Psoas muscle (tissue), 8 donors: ENCODE data around the gene CXorf58. TPM values are rescaled to one million over a fixed set of nuclear protein-coding genes. Genes with fewer than 3 reads are reported as not detected.
"Not testable (repeated sequence)": the region's sequence is repeated elsewhere in the genome, so short reads cannot be mapped to it uniquely, and the experiment has no call there.

Experiments used
- ATAC-seq, 4 donors: fragments of 200-7000 bp; cut with Tn5 transposase; one replicate each; pipeline ENCODE4 v1.9.1; 2020; ENCODE audit warnings: moderate library complexity in 3 of 4, mild to moderate bottlenecking in 2 of 4
- DNase-seq, 2 donors: peaks; one replicate each; pipeline ENCODE4 v3.0.0-alpha.2; 2020
- H3K27ac ChIP-seq: fragments of 200-600 bp; one replicate; pipeline ENCODE4 v1.8.0; 2022
- H3K27me3 ChIP-seq, 3 donors: fragments of 200-600 bp in 1 of 3; one replicate each; pipeline versions ENCODE4 v1.6.1 to v1.8.0; 2013 to 2022; ENCODE audit warnings: low read length in 2 of 3, mild to moderate bottlenecking in 2 of 3, moderate library complexity in 1 of 3; ENCODE audit not compliant: insufficient read depth in 3 of 3
- H3K36me3 ChIP-seq, 2 donors: fragments of 200-600 bp in 1 of 2; one replicate each; pipeline versions ENCODE4 v1.6.1 to v1.8.0; 2013 to 2022; ENCODE audit warnings: low read depth in 1 of 2, mild to moderate bottlenecking in 1 of 2, moderate library complexity in 1 of 2; ENCODE audit not compliant: insufficient read depth in 1 of 2
- H3K4me1 ChIP-seq: fragments of 200-600 bp; one replicate; pipeline ENCODE4 v1.8.0; 2022
- H3K4me3 ChIP-seq: fragments of 200-600 bp; one replicate; pipeline ENCODE4 v1.8.0; 2022; ENCODE audit warnings: mild to moderate bottlenecking
- H3K9me3 ChIP-seq: fragments of 200-600 bp; one replicate; pipeline ENCODE4 v1.8.0; 2022
- CTCF ChIP-seq: fragments of 200-600 bp; IDR thresholded peaks from one replicate; pipeline ENCODE4 v1.8.0; 2022; ENCODE audit warnings: antibody characterized with exemption
- WGBS, 3 donors: extraction: QIAGEN DNeasy Blood & Tissue Kit; methylation state at CpG; one replicate each; pipeline versions ENCODE4 v1.1.6 to v1.1.7; 2013; 5-methylcytosine and 5-hydroxymethylcytosine counted together
- intact Hi-C, 2 donors: fragments of 100-400 bp; cut with DNase I; formaldehyde crosslinking; loops; one replicate each; pipeline versions ENCODE4 v1.11.0 to v1.14.2; 2022
- long read RNA-seq, 2 donors: library from polyadenylated mRNA; unstranded; transcript quantifications; one replicate each; pipeline ENCODE4 v2.0.0, GENCODE V29; 2021
- polyA plus RNA-seq, 3 donors: library from polyadenylated mRNA; stranded (reverse); fragments of 200-250 nt; gene quantifications; one replicate each; pipeline ENCODE4 v1.2.3, GENCODE V29; 2013
- total RNA-seq, 4 donors: library from RNA; stranded (reverse); fragmentation: NEBNext Ultra II Directional in 2 of 4; extraction: Animal tissue kit (Norgen Biotek cat#: 25700) in 2 of 4; gene quantifications; one replicate each; pipeline versions ENCODE4 v1.2.1 to v1.2.4, GENCODE V29; 2021 to 2023
- donor health status: healthy with polysubstance abuse.
- donor health status: DM: no; HTN: no; CAD: no; lungs with moderate emphysema.
- donor health status: Bipolar disorder and iron deficiency.
- donor health status: healthy.
- donor health status: DM: yes; HTN: yes; CAD: no.
- donor health status: DM: no; HTN: no; CAD: no.
- donor health status: DM: no; HTN: no; CAD: no.
- donor health status: DM: yes; HTN: yes; CAD: no.

The CXorf58 gene
- under 1 TPM in 2 of 4 donors, not detected in 2; 0.17 to 0.50 TPM for total RNA-seq
- under 1 TPM; 0.08 to 0.26 (median 0.11) TPM for polyA plus RNA-seq
- long read RNA-seq, donor 1: 0 reads
- long read RNA-seq, donor 2: 0 reads

- TF ChIP-seq CTCF: peak; percentile 72
- ATAC-seq (peak; percentile 96 to 98 (median 97)), DNase-seq (peak; percentile 90 to 96)
- 0 to 25% (median 1%) methylated on average over 35 to 81 of the region's 81 CpGs for WGBS, 3 donors
- Histone ChIP-seq H3K4me3 (peak within 1 kb of the TSS; percentile 76), H3K27me3 (peaks cover 0 to 7% (median 0%) of the 10 kb centered on the region in 3 donors), H3K36me3 (no peaks in the 10 kb centered on the region), H3K4me1 (no peaks in the 10 kb centered on the region), H3K27ac (peak within 1 kb of the TSS; percentile 82), H3K9me3 (no peaks in the 10 kb centered on the region)
- intact Hi-C loops: loop anchor here (5.0 to 10.0 kb wide), 2 partner anchors 115 to 247 kb away; no protein-coding TSS in a partner anchor
Observed at GRCh38 chrX:23907498-23908218, at the start of gene CXorf58, which contains the start of gene APOO. Gene CXorf58 (plus strand): TSS chrX:23908006. CDS start chrX:23910303, 2,297 bp downstream. Gene APOO (minus strand): TSS chrX:23907938. CDS start chrX:23907702, 236 bp downstream.

- H3K36me3 ChIP-seq, H3K4me1 ChIP-seq, H3K27me3 ChIP-seq, H3K9me3 ChIP-seq, ATAC-seq, intact Hi-C loops, H3K4me3 ChIP-seq, H3K27ac ChIP-seq, DNase-seq: not testable (repeated sequence)
- 84 to 96% (median 85%) methylated on average over 7 of the region's 7 CpGs for WGBS, 3 donors
Observed at GRCh38 chrX:23859238-23859637, 48.6 kb upstream of the CXorf58 start.

- no peak overlapping the region for H3K4me3 ChIP-seq
- DNase-seq: no peak
- ATAC-seq: no peak
- H3K36me3 ChIP-seq: peaks cover 0 to 4% of the 10 kb centered on the region in 2 donors
- H3K4me1 ChIP-seq: no peaks in the 10 kb centered on the region
- no peaks in the 10 kb centered on the region for H3K9me3 ChIP-seq
- intact Hi-C loops: no loop called here
- TF ChIP-seq CTCF: no peak
- no peaks in the 10 kb centered on the region for H3K27me3 ChIP-seq
- 85 to 98% (median 95%) methylated on average over 4 to 6 of the region's 6 CpGs for WGBS, 3 donors
- H3K27ac ChIP-seq: no peak overlapping the region
Observed at GRCh38 chrX:23861215-23861896, 46.5 kb upstream of the CXorf58 start.

- H3K9me3 ChIP-seq, intact Hi-C loops, H3K4me3 ChIP-seq, DNase-seq, H3K27me3 ChIP-seq, H3K36me3 ChIP-seq, H3K27ac ChIP-seq, H3K4me1 ChIP-seq, ATAC-seq: not testable (repeated sequence)
- 76 to 95% (median 91%) methylated on average over 2 of the region's 2 CpGs for WGBS, 3 donors
Observed at GRCh38 chrX:23861952-23862351, 45.9 kb upstream of the CXorf58 start.

GRCh38 chrX:23864742-23865326 lies 43.0 kb upstream of the CXorf58 start:
- no peak overlapping the region for H3K27ac ChIP-seq
- ATAC-seq (no peak), DNase-seq (no peak)
- H3K27me3 ChIP-seq: no peaks in the 10 kb centered on the region
- H3K9me3 ChIP-seq: no peaks in the 10 kb centered on the region
- intact Hi-C loops: no loop called here
- no peak for TF ChIP-seq CTCF
- H3K4me3 ChIP-seq: no peak overlapping the region
- no peaks in the 10 kb centered on the region for H3K36me3 ChIP-seq
- 84 to 90% (median 89%) methylated on average over 4 to 5 of the region's 5 CpGs for WGBS, 3 donors
- no peaks in the 10 kb centered on the region for H3K4me1 ChIP-seq
